GM20000 (cell line): ENCODE results near the gene SCAMP2.
A peak's percentile ranks its signal among the peaks of the same experiment; 100 is the strongest.

Source experiments
- DNase-seq: peaks from one replicate; pipeline ENCODE4 v3.0.0; 2012; ENCODE audit warnings: low spot score
- CTCF ChIP-seq: IDR thresholded peaks from 2 replicates; pipeline ENCODE4 v1.5.1; 2012; ENCODE audit warnings: mild to moderate bottlenecking, control low read depth; ENCODE audit errors: extremely low read depth, missing control alignments

SCAMP2 gene

GRCh38 chr15:74845581-74845980 is 27.6 kb downstream of the SCAMP2 start:
- DNase-seq: peak; percentile 12
- TF ChIP-seq CTCF: no peak

- no peak for TF ChIP-seq CTCF
- DNase-seq: no peak
These were observed 28.0 kb downstream of the SCAMP2 start for GRCh38 chr15:74845208-74845568.

- DNase-seq: peak; percentile 12
- TF ChIP-seq CTCF: no peak
These were observed 28.6 kb downstream of the SCAMP2 start for GRCh38 chr15:74844319-74845207.

- peak; percentile 27 for DNase-seq
These were observed 29.3 kb downstream of the SCAMP2 start for GRCh38 chr15:74843891-74844299.

GRCh38 chr15:74843445-74843828 is 29.7 kb downstream of the SCAMP2 start:
- no peak for TF ChIP-seq CTCF

More at GRCh38 chr15:74843891-74844299, 29.3 kb downstream of the SCAMP2 start:
- no peak for TF ChIP-seq CTCF

GRCh38 chr15:74842581-74843444 is 30.4 kb downstream of the SCAMP2 start, which contains the start of gene ULK3:
Gene ULK3, minus strand, starts transcription at chr15:74843156. Its CDS starts 51 bp downstream, at chr15:74843105.
- peak; percentile 84 for TF ChIP-seq CTCF
- peak; percentile 99 for DNase-seq

More at GRCh38 chr15:74843445-74843828, 29.7 kb downstream of the SCAMP2 start:
- DNase-seq: no peak
